Activated CD8-positive, alpha-beta T cell treated with anti-CD3 and anti-CD28 coated beads, Interleukin-2, amount 10 ng/mL, durations not matched to agents 7 days and 5 days (primary cell): ENCODE measurements around the gene SALL4. TPM values are rescaled to one million over a fixed set of nuclear protein-coding genes. Genes with fewer than 3 reads are reported as not detected.
"Not testable (repeated sequence)": the region's sequence is repeated elsewhere in the genome, so short reads cannot be mapped to it uniquely, and the experiment has no call there.

Experiments
- ATAC-seq: fragments of 150-1000 bp; cut with Tn5 transposase; one replicate; pipeline ENCODE4 v1.10.0; 2021; ENCODE audit warnings: moderate library complexity
- CTCF ChIA-PET: fragments of 350-600 bp; sonication (Branson Sonifier 250); formaldehyde crosslinking; loops from one replicate; lab custom pipeline; 2021; ENCODE audit warnings: antibody characterized with exemption; lab: Charles Lee
- POLR2A ChIA-PET: fragments of 350-600 bp; sonication (Branson Sonifier 250); formaldehyde crosslinking; loops from one replicate; lab custom pipeline; 2021; ENCODE audit warnings: antibody characterized with exemption; lab: Charles Lee
- DNase-seq: peaks from one replicate; pipeline ENCODE4 v3.0.0-alpha.2; 2020
- H3K27ac Mint-ChIP-seq: one replicate; pipeline ENCODE4 v1.8.0; 2021; ENCODE audit warnings: mild to moderate bottlenecking, mixed read lengths
- H3K27me3 Mint-ChIP-seq: one replicate; pipeline ENCODE4 v1.8.0; 2021; ENCODE audit warnings: low read depth, mixed read lengths
- H3K36me3 Mint-ChIP-seq: one replicate; pipeline ENCODE4 v1.8.0; 2021; ENCODE audit warnings: low read depth, mixed read lengths
- H3K4me1 Mint-ChIP-seq: one replicate; pipeline ENCODE4 v1.8.0; 2021; ENCODE audit warnings: low read depth, mixed read lengths
- H3K4me3 Mint-ChIP-seq: one replicate; pipeline ENCODE4 v1.8.0; 2021; ENCODE audit warnings: mild to moderate bottlenecking, mixed read lengths
- H3K9me3 Mint-ChIP-seq: one replicate; pipeline ENCODE4 v1.8.0; 2022; ENCODE audit warnings: mixed read lengths; ENCODE audit not compliant: insufficient read depth
- total RNA-seq, 2 experiments: library from RNA; stranded (reverse); gene quantifications; one replicate each; pipeline ENCODE4 v1.2.3, GENCODE V29; 2021

Gene SALL4
- total RNA-seq, 2 experiments from 2014 or later = not detected

GRCh38 chr20:51757226-51757625 lies 45.1 kb downstream of the SALL4 start:
- Mint-ChIP-seq H3K36me3 (no peaks in the 10 kb centered on the region), H3K4me3 (no peak overlapping the region), H3K27me3 (no peaks in the 10 kb centered on the region), H3K27ac (no peak overlapping the region), H3K4me1 (no peaks in the 10 kb centered on the region), H3K9me3 (no peaks in the 10 kb centered on the region)
- CTCF ChIA-PET = no interaction called here
- ATAC-seq = no peak
- DNase-seq = no peak
- POLR2A ChIA-PET = no interaction called here

DNA sequence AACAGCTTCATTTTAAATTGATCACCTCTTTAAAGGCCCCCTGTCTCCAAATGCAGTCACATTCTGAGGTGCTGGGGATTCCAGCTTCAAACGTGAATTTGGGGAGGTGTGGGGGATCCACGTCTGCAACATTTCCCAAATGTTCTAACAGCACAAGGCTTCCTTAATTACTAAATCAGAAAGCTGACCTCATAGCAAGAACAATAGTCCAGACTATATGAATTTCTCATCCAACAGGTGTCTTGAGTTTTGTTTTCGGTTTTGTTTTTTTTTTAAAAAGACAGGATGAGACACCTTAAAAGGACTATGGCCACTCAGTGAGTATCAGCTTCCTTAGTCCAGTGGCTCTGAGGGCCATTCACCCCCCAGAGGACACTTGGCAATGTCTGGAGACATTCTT lies 45.7 kb downstream of the SALL4 start:
- no peak for ATAC-seq
- H3K4me1 Mint-ChIP-seq = no peaks in the 10 kb centered on the region
- no peak overlapping the region for H3K27ac Mint-ChIP-seq
- H3K27me3 Mint-ChIP-seq = no peaks in the 10 kb centered on the region
- no peaks in the 10 kb centered on the region for H3K36me3 Mint-ChIP-seq
- DNase-seq = no peak
- H3K9me3 Mint-ChIP-seq = no peaks in the 10 kb centered on the region
- POLR2A ChIA-PET = no interaction called here
- CTCF ChIA-PET = no interaction called here
- no peak overlapping the region for H3K4me3 Mint-ChIP-seq

GRCh38 chr20:51753220-51753619 lies 49.1 kb downstream of the SALL4 start:
- H3K9me3 Mint-ChIP-seq, H3K4me1 Mint-ChIP-seq, H3K36me3 Mint-ChIP-seq, H3K4me3 Mint-ChIP-seq, CTCF ChIA-PET, POLR2A ChIA-PET, ATAC-seq, H3K27ac Mint-ChIP-seq, DNase-seq, H3K27me3 Mint-ChIP-seq: not testable (repeated sequence)

DNA sequence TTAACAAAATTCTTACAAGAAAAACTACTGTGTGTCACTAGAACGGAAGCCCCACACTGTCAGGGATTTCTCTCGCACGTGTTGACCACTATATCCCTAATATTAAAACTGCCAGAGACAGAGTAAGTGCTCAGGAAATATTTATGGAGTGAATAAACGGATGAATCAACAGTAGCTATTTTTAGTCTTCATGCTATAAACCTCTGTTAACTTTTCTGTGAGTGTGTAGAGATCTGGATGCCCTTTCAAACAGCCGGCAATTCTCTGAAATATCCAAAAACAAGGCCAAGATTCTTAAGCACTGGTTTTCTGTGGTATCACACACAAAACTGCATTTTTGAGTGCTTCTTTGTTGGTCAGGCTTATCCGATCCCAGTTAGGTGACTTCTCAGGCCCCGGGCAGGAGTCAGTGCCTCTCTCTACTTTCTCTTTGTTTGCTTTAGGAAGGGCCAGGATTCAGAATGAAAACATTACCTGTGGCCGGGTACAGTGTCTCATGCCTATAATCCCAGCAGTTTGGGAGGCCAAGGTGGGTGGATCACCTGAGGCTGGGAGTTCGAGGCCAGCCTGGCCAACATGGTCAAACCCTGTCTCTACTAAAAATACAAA lies 49.9 kb downstream of the SALL4 start:
- ChIA-PET CTCF (no interaction called here), POLR2A (no interaction called here)
- Mint-ChIP-seq H3K27ac (no peak overlapping the region), H3K36me3 (no peaks in the 10 kb centered on the region), H3K27me3 (no peaks in the 10 kb centered on the region), H3K4me1 (no peaks in the 10 kb centered on the region), H3K9me3 (no peaks in the 10 kb centered on the region), H3K4me3 (no peak overlapping the region)
- no peak for DNase-seq
- ATAC-seq = no peak

DNA sequence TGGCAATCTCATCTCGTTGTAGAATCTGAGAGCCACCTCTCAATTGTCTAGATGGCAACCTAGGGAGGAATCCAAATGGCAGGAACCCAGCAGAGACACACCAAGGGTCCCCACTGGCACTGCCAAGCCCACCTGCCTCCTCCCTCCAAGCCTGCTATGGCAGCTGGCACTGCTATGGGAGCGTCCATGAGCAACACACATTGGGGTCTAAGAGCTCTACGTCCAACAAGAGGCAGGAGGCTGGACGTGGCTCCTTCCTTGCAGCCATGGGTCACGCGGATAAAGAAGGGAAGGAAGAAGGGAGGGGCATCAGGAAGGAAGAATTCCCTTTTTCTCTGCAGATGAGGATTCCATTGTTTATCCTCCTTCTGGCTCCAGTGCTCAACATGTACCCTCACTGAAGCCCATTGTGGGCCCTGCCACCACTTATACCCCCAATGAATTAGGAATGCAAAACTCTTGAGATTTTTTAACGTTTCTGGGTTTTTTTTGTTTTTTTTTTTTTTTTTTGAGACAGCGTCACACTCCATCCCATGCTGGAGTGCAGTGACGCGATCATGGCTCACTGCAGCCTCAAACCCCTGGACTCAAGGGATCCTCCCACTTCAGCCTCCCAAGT lies 51.4 kb downstream of the SALL4 start:
- ATAC-seq = no peak
- no peaks in the 10 kb centered on the region for H3K27me3 Mint-ChIP-seq
- H3K4me3 Mint-ChIP-seq = no peak overlapping the region
- no peak for DNase-seq
- ChIA-PET CTCF (no interaction called here), POLR2A (no interaction called here)
- H3K27ac Mint-ChIP-seq = no peak overlapping the region
- H3K9me3 Mint-ChIP-seq = no peaks in the 10 kb centered on the region
- no peaks in the 10 kb centered on the region for H3K36me3 Mint-ChIP-seq
- H3K4me1 Mint-ChIP-seq = no peaks in the 10 kb centered on the region

GRCh38 chr20:51750037-51750769 lies 52.1 kb downstream of the SALL4 start:
- Mint-ChIP-seq H3K27ac (no peak overlapping the region), H3K4me1 (no peaks in the 10 kb centered on the region), H3K36me3 (no peaks in the 10 kb centered on the region), H3K27me3 (no peaks in the 10 kb centered on the region), H3K4me3 (no peak overlapping the region), H3K9me3 (no peaks in the 10 kb centered on the region)
- ChIA-PET CTCF (no interaction called here), POLR2A (no interaction called here)
- ATAC-seq (no peak), DNase-seq (no peak)

GRCh38 chr20:51749674-51750036 lies 52.7 kb downstream of the SALL4 start:
- no peaks in the 10 kb centered on the region for H3K9me3 Mint-ChIP-seq

DNA sequence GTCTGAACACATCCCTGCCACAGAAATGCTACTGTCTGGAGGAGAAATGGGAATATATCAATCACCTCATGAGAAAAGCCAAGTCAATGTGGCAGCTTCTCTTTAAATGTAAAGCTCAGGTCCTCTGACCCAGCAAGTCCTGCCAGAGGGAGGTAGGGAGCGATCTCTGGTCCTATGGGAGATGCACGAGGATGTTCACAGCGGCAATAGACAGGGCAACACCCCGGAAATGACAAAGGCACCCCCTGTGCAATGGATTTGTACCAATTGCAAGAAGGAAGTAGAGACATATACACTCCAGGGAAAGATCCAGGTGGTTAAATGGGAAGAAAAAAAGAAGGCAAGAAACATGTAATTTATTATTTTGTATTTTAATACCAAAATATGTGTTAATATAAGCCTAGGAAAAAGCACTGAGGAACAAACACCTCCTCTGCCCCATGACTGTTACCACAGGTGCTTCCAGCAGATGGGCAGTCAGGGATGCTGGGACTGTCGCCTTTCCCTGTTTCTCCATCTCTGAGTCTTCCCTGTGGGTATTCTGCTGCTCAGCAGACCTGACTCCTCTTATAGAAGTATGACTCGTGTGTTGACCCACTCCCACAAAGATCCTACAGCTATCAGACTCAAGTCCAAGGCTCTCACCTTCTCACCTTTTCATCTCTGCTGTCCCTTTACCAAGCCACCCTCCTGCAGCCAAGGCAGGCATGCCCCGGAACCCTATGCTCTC lies 55.0 kb downstream of the SALL4 start:
- Mint-ChIP-seq H3K27me3 (no peaks in the 10 kb centered on the region), H3K27ac (no peak overlapping the region), H3K4me1 (no peaks in the 10 kb centered on the region), H3K36me3 (no peaks in the 10 kb centered on the region), H3K9me3 (no peaks in the 10 kb centered on the region), H3K4me3 (no peak overlapping the region)
- POLR2A ChIA-PET = no interaction called here
- CTCF ChIA-PET = no interaction called here
- DNase-seq (no peak), ATAC-seq (no peak)

More at GRCh38 chr20:51749674-51750036, 52.7 kb downstream of the SALL4 start:
- ChIA-PET POLR2A (no interaction called here), CTCF (no interaction called here)
- no peaks in the 10 kb centered on the region for H3K36me3 Mint-ChIP-seq
- no peaks in the 10 kb centered on the region for H3K27me3 Mint-ChIP-seq
- no peaks in the 10 kb centered on the region for H3K4me1 Mint-ChIP-seq
- DNase-seq = no peak
- no peak overlapping the region for H3K4me3 Mint-ChIP-seq
- H3K27ac Mint-ChIP-seq = no peak overlapping the region
- no peak for ATAC-seq

DNA sequence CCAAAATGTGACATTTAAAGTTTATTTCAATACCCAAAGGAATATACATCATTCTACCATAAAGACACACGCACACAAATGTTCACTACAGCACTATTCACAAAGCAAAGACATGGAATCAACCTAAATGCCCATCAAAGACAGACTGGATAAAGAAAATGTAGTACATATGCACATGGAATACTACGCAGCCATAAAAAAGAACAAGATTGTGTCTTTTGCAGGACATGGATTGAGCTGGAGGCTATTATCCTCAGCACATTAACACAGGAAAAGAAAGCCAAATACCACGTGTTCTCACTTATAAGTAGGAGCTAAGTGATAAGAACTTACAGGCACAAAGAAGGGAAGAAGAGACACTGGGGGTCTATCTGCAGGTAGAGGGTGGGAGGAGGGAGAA lies 56.5 kb downstream of the SALL4 start:
- Mint-ChIP-seq H3K9me3 (no peaks in the 10 kb centered on the region), H3K27me3 (no peaks in the 10 kb centered on the region), H3K27ac (no peak overlapping the region), H3K4me1 (no peaks in the 10 kb centered on the region), H3K4me3 (no peak overlapping the region), H3K36me3 (no peaks in the 10 kb centered on the region)
- CTCF ChIA-PET = no interaction called here
- POLR2A ChIA-PET = no interaction called here
- no peak for DNase-seq
- no peak for ATAC-seq

DNA sequence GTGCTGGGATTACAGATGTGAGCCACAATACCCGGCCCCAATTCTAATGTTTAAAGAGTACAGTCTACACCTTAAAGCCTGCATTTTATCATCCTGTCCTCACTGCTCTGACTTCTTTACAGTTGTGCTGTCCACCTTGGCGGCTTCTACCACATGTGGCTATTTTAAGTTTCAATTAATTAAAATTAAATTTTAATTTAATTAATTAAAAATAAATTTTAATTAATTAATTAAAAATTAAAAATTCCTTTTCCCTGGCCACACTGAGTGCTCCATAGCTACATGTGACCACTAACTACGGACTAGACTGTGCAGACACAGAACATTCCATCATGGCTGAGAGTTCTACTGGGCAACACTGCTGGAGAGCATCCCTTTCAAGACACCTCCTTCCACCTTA lies 61.5 kb downstream of the SALL4 start:
- H3K9me3 Mint-ChIP-seq = no peaks in the 10 kb centered on the region
- POLR2A ChIA-PET = no interaction called here
- DNase-seq (no peak), ATAC-seq (no peak)
- no peak overlapping the region for H3K4me3 Mint-ChIP-seq
- H3K4me1 Mint-ChIP-seq = no peaks in the 10 kb centered on the region
- no peaks in the 10 kb centered on the region for H3K36me3 Mint-ChIP-seq
- CTCF ChIA-PET = no interaction called here
- no peak overlapping the region for H3K27ac Mint-ChIP-seq
- no peaks in the 10 kb centered on the region for H3K27me3 Mint-ChIP-seq

DNA sequence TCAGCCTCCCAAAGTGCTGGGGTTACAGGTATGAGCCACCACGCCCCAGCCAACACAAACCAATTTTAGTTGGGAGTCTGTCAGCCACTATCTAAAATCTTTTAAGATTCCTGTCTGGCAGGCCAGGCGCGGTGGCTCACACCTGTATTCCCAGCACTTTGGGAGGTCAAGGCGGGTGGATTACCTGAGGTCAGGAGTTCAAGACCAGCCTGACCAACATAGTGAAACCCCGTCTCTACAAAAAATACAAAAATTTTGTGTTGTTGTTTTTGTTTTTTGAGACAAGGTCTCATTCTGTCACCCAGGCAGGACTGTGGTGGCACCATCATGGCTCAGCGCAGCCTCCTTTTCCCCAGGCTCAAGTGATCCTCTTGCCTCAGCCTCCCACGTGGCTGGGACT lies 62.0 kb downstream of the SALL4 start:
- DNase-seq, ATAC-seq, H3K36me3 Mint-ChIP-seq, POLR2A ChIA-PET, H3K9me3 Mint-ChIP-seq, H3K4me3 Mint-ChIP-seq, CTCF ChIA-PET, H3K4me1 Mint-ChIP-seq, H3K27me3 Mint-ChIP-seq, H3K27ac Mint-ChIP-seq: not testable (repeated sequence)

DNA sequence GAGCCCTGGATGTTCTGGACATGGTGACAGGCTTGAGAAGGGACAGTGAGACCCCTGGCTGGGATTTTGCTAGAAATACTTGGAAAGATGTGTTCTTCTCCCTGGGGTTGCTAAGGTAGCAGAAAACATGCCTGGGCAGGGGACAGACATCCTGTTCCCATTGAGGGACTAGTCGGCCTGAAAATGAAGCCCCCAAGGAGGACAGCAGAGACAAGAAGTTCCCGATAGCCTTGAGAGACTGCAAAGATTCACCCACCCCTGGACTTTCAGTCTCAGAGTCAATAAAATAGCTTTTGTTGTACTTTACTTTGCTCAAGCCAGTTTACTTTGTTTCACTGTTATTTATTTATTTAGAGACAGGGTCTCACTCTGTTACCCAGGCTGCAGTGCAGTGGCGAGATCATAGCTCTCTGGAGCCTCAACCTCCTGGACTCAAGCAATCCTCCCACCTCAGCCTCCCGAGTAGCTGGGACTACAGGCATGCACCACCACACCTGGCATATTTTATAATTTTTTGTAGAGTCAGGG lies 62.5 kb downstream of the SALL4 start:
- H3K36me3 Mint-ChIP-seq = no peaks in the 10 kb centered on the region
- H3K4me3 Mint-ChIP-seq = no peak overlapping the region
- ChIA-PET CTCF (no interaction called here), POLR2A (no interaction called here)
- H3K27me3 Mint-ChIP-seq = no peaks in the 10 kb centered on the region
- H3K9me3 Mint-ChIP-seq = no peaks in the 10 kb centered on the region
- H3K27ac Mint-ChIP-seq = no peak overlapping the region
- H3K4me1 Mint-ChIP-seq = no peaks in the 10 kb centered on the region
- ATAC-seq = no peak
- no peak for DNase-seq
